NT2/D1 (cell line): ENCODE results near the gene TALDO1.

Experiments used
- SUZ12 ChIP-seq: IDR thresholded peaks from 2 replicates; pipeline ENCODE4 v1.6.1; 2011; ENCODE audit not compliant: insufficient read length, insufficient read depth; ENCODE audit errors: extremely low read depth
- YY1 ChIP-seq: IDR thresholded peaks from 2 replicates; pipeline ENCODE4 v1.6.1; 2011; ENCODE audit not compliant: insufficient read length, insufficient read depth
- ZNF274 ChIP-seq: IDR thresholded peaks from 2 replicates; pipeline ENCODE4 v1.6.1; 2011; ENCODE audit warnings: mild to moderate bottlenecking, low read depth, low read length

DNA sequence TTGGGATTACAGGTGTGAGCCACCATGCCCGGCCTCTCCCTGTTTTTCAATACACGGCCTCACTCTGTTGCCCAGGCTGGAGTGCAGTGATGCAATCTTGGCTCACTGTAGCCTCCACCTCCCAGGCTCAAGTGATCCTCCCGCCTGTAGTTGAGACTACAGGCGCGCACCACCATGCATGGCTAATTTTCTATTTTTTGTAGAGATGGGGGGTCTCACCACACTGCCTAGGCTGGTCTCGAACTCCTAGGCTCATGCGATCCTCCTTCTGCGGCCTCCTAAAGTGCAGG lies 18.5 kb downstream of the TALDO1 start:
- TF ChIP-seq ZNF274 (no peak), YY1 (no peak), SUZ12 (no peak)
